Tibial artery (tissue), 4 donors: ENCODE measurements around the gene LMO4.

Experiments
- DNase-seq, 2 donors: peaks; one replicate each; pipeline ENCODE4 v3.0.0-alpha.2; 2019
- H3K27ac ChIP-seq, 2 donors: fragments of 200-600 bp; sonication (generic) in 1 of 2; 1 replicate in 1 of 2; 2 replicates in 1 of 2; pipeline ENCODE4 v1.5.1; 2018 to 2019; ENCODE audit warnings: mild to moderate bottlenecking in 1 of 2
- H3K27me3 ChIP-seq, 2 donors: fragments of 200-600 bp; sonication (generic) in 1 of 2; one replicate each; pipeline versions ENCODE4 v1.5.1 to v1.6.0; 2016 to 2019
- H3K36me3 ChIP-seq, 3 donors: fragments of 200-600 bp; sonication (generic) in 2 of 3; one replicate each; pipeline ENCODE4 v1.5.1; 2016 to 2019; ENCODE audit warnings: mild to moderate bottlenecking in 2 of 3
- H3K4me1 ChIP-seq, 4 donors: fragments of 200-600 bp; sonication (generic) in 2 of 4; 1 replicate in 3 of 4; 2 replicates in 1 of 4; pipeline ENCODE4 v1.5.1; 2016 to 2019
- H3K4me3 ChIP-seq, 2 donors: fragments of 200-600 bp; sonication (generic) in 1 of 2; 1 replicate in 1 of 2; 2 replicates in 1 of 2; pipeline ENCODE4 v1.5.1; 2018 to 2019; ENCODE audit warnings: mild to moderate bottlenecking in 2 of 2
- H3K9me3 ChIP-seq, 3 donors: fragments of 200-600 bp; sonication (generic) in 1 of 3; one replicate each; pipeline ENCODE4 v1.5.1; 2016 to 2019
- CTCF ChIP-seq, 2 experiments: fragments of 200-600 bp in 1 of 2; fragments of 450-650 bp in 1 of 2; IDR thresholded peaks; one replicate each; pipeline ENCODE4 v1.5.1; 2017 to 2019; ENCODE audit warnings: antibody characterized with exemption in 2 of 2, mild to moderate bottlenecking in 1 of 2, moderate library complexity in 1 of 2
- intact Hi-C: fragments of 100-400 bp; cut with DNase I; formaldehyde crosslinking; loops from one replicate; pipeline ENCODE4 v1.15.0; 2023; ENCODE audit warnings: low total_unique reads

The LMO4 gene

GRCh38 chr1:87355894-87356293, 27.2 kb downstream of the LMO4 start:
- H3K9me3 ChIP-seq = no peaks in the 10 kb centered on the region
- no peak for TF ChIP-seq CTCF (IDR thresholded peaks at IDR 0.05)
- H3K36me3 ChIP-seq = no peaks in the 10 kb centered on the region
- H3K4me1 ChIP-seq = no peaks in the 10 kb centered on the region
- H3K27ac ChIP-seq = no peak overlapping the region
- H3K27me3 ChIP-seq = no peaks in the 10 kb centered on the region
- DNase-seq = no peak
- intact Hi-C loops = no loop called here
- no peak overlapping the region for H3K4me3 ChIP-seq

DNA sequence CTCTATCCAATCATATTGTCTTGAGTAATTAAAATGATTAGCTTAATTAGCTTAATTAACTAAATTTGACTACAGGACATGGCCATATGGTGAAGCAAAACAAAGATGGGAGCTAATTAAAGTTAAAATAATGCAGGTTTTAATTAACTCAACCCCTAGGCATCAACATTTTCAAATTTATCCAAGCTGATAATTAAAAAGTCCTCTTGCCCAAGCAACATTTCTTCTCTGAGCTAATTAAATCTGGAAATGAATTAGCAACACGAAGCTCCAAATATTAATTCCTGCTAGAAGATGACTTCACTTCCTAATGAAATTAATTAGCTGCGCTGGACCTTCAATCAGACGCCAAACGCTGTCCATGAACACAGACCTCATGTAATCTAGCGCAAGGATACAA, 27.9 kb downstream of the LMO4 start:
- Histone ChIP-seq H3K9me3 (no peaks in the 10 kb centered on the region), H3K27me3 (no peaks in the 10 kb centered on the region), H3K27ac (no peak overlapping the region), H3K4me3 (no peak overlapping the region), H3K36me3 (no peaks in the 10 kb centered on the region), H3K4me1 (no peaks in the 10 kb centered on the region)
- no peak for TF ChIP-seq CTCF (IDR thresholded peaks at IDR 0.05)
- DNase-seq = no peak
- intact Hi-C loops = no loop called here

DNA sequence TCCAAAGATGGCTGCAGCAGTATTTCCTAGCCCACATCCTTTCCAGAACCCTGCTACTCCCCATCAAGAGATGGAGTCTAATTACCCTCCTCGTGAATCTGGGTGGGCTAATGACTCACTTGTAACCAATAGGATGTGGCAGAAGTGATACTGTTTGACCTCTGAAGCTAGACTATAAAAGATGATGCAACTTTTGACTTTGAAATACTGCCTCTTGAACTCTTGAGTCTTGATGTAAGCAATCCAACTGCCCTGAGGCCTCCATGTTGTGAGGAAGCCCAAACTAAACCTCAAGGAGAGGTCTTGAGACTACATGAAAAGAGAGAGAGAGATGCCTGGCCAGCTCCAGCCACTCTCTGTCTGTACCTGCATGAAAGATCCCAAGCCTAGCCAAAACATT, 29.5 kb downstream of the LMO4 start:
- DNase-seq = no peak
- Histone ChIP-seq H3K27ac (no peak overlapping the region), H3K4me1 (no peaks in the 10 kb centered on the region), H3K4me3 (no peak overlapping the region), H3K36me3 (no peaks in the 10 kb centered on the region), H3K27me3 (no peaks in the 10 kb centered on the region), H3K9me3 (no peaks in the 10 kb centered on the region)
- TF ChIP-seq CTCF (IDR thresholded peaks at IDR 0.05) = no peak
- intact Hi-C loops = no loop called here

DNA sequence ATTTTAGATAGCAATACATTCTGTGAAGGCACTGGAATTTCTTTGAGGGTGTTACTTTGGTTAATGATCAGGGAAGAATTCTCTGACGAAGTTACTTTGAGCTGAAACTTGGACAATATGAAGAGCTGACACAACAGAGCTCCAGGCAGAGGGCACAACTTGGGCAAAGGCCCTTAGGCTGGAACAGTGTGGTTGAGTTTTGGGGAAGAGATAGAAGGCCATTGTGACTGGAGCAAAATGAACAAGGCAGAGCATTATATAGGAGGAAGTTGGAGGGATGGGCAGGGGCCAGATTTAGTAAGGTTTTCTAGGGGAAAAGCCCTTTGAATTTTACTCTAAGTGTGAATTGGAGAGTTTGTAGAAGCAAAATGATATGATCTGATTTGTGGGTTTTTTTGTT, 30.9 kb downstream of the LMO4 start:
- H3K36me3 ChIP-seq = no peaks in the 10 kb centered on the region
- no peak for DNase-seq
- H3K4me3 ChIP-seq = no peak overlapping the region
- H3K4me1 ChIP-seq = no peaks in the 10 kb centered on the region
- no peak overlapping the region for H3K27ac ChIP-seq
- H3K27me3 ChIP-seq = no peaks in the 10 kb centered on the region
- H3K9me3 ChIP-seq = no peaks in the 10 kb centered on the region
- intact Hi-C loops = no loop called here
- TF ChIP-seq CTCF (IDR thresholded peaks at IDR 0.05) = no peak

GRCh38 chr1:87362063-87362833, 33.6 kb downstream of the LMO4 start:
- Histone ChIP-seq H3K27ac (no peak overlapping the region), H3K4me3 (no peak overlapping the region), H3K36me3 (no peaks in the 10 kb centered on the region), H3K27me3 (no peaks in the 10 kb centered on the region), H3K9me3 (no peaks in the 10 kb centered on the region), H3K4me1 (peaks cover 0 to 2% (median under 1%) of the 10 kb centered on the region in 4 donors)
- TF ChIP-seq CTCF (IDR thresholded peaks at IDR 0.05) = no peak
- intact Hi-C loops = no loop called here
- DNase-seq = no peak
